T-helper 17 cell (primary cell): ENCODE measurements around the gene BCKDK. TPM values are rescaled to one million over a fixed set of nuclear protein-coding genes. Genes with fewer than 3 reads are reported as not detected.

Experiments used
- ATAC-seq: fragments of 150-1000 bp; cut with Tn5 transposase; 2 replicates; pipeline ENCODE4 v1.10.0; 2021; ENCODE audit warnings: mild to moderate bottlenecking, moderate library complexity
- DNase-seq, 3 donors: peaks; one replicate each; pipeline versions ENCODE4 v3.0.0 to v3.0.0-alpha.2; 2020 to 2021
- H3K9me3 ChIP-seq: one replicate; pipeline ENCODE4 v1.7.0; 2013; ENCODE audit warnings: low read length, mild to moderate bottlenecking; ENCODE audit not compliant: control insufficient read depth, poor library complexity, severe bottlenecking
- H3K27ac Mint-ChIP-seq: one replicate; pipeline ENCODE4 v1.8.0; 2022; ENCODE audit warnings: mild to moderate bottlenecking, moderate library complexity, mixed read lengths
- H3K27me3 Mint-ChIP-seq: one replicate; pipeline ENCODE4 v1.8.0; 2022; ENCODE audit warnings: mixed read lengths
- H3K36me3 Mint-ChIP-seq: one replicate; pipeline ENCODE4 v1.8.0; 2022; ENCODE audit warnings: low read depth, mixed read lengths
- H3K4me1 Mint-ChIP-seq: one replicate; pipeline ENCODE4 v1.8.0; 2022; ENCODE audit warnings: mild to moderate bottlenecking, mixed read lengths
- H3K4me3 Mint-ChIP-seq: one replicate; pipeline ENCODE4 v1.8.0; 2022; ENCODE audit warnings: mild to moderate bottlenecking, moderate library complexity, mixed read lengths
- total RNA-seq, 4 donors: library from RNA in 2 of 4; stranded (reverse) in 2 of 4; gene quantifications; one replicate each; pipeline ENCODE4 v1.2.3 and lab custom pipeline; 2022 to 2026

BCKDK gene
- total RNA-seq, 2 donors from 2014 or later, result 8.5 to 9.9 TPM

GRCh38 chr16:31074814-31075183 is 33.4 kb upstream of the BCKDK start:
- no peaks in the 10 kb centered on the region for H3K27me3 Mint-ChIP-seq
- peaks cover 26% of the 10 kb centered on the region for H3K4me1 Mint-ChIP-seq
- H3K9me3 ChIP-seq, result no peaks in the 10 kb centered on the region
- DNase-seq (no peak), ATAC-seq (no peak)
- peaks cover 4% of the 10 kb centered on the region for H3K36me3 Mint-ChIP-seq
- peak overlapping the region; percentile 100 for H3K27ac Mint-ChIP-seq
- peak overlapping the region; percentile 99 for H3K4me3 Mint-ChIP-seq

GRCh38 chr16:31076319-31076718 is 31.9 kb upstream of the BCKDK start:
- ATAC-seq, result no peak
- Mint-ChIP-seq H3K4me1 (peaks cover 26% of the 10 kb centered on the region), H3K4me3 (no peak overlapping the region), H3K27ac (no peak overlapping the region), H3K36me3 (peaks cover 4% of the 10 kb centered on the region), H3K27me3 (no peaks in the 10 kb centered on the region)
- DNase-seq, result no peak
- no peaks in the 10 kb centered on the region for H3K9me3 ChIP-seq

- no peak overlapping the region for H3K27ac Mint-ChIP-seq
- DNase-seq (no peak), ATAC-seq (no peak)
- H3K4me1 Mint-ChIP-seq, result peaks cover 22% of the 10 kb centered on the region
- no peak overlapping the region for H3K4me3 Mint-ChIP-seq
- peaks cover 4% of the 10 kb centered on the region for H3K36me3 Mint-ChIP-seq
- no peaks in the 10 kb centered on the region for H3K9me3 ChIP-seq
- no peaks in the 10 kb centered on the region for H3K27me3 Mint-ChIP-seq
Measured at GRCh38 chr16:31077024-31077423, 31.2 kb upstream of the BCKDK start.

GRCh38 chr16:31077592-31078396 is 30.4 kb upstream of the BCKDK start:
- DNase-seq, result no peak
- Mint-ChIP-seq H3K27me3 (no peaks in the 10 kb centered on the region), H3K4me3 (no peak overlapping the region), H3K27ac (no peak overlapping the region), H3K4me1 (peaks cover 20% of the 10 kb centered on the region), H3K36me3 (peaks cover 4% of the 10 kb centered on the region)
- no peak for ATAC-seq
- H3K9me3 ChIP-seq, result no peaks in the 10 kb centered on the region

GRCh38 chr16:31078597-31079341 is 29.4 kb upstream of the BCKDK start:
- Mint-ChIP-seq H3K27ac (no peak overlapping the region), H3K36me3 (peaks cover 2% of the 10 kb centered on the region), H3K4me3 (no peak overlapping the region), H3K4me1 (peaks cover 20% of the 10 kb centered on the region), H3K27me3 (no peaks in the 10 kb centered on the region)
- no peak for DNase-seq
- ATAC-seq, result no peak
- H3K9me3 ChIP-seq, result no peaks in the 10 kb centered on the region

- H3K36me3 Mint-ChIP-seq, result peaks cover 2% of the 10 kb centered on the region
- no peak overlapping the region for H3K27ac Mint-ChIP-seq
- H3K9me3 ChIP-seq, result no peaks in the 10 kb centered on the region
- ATAC-seq, result no peak
- no peaks in the 10 kb centered on the region for H3K27me3 Mint-ChIP-seq
- peak overlapping the region; percentile 72 for H3K4me3 Mint-ChIP-seq
- no peak for DNase-seq
- peaks cover 18% of the 10 kb centered on the region for H3K4me1 Mint-ChIP-seq
Measured at GRCh38 chr16:31079342-31079944, 28.7 kb upstream of the BCKDK start.

- Mint-ChIP-seq H3K27ac (no peak overlapping the region), H3K4me1 (peaks cover 11% of the 10 kb centered on the region), H3K36me3 (no peaks in the 10 kb centered on the region), H3K4me3 (no peak overlapping the region), H3K27me3 (no peaks in the 10 kb centered on the region)
- no peaks in the 10 kb centered on the region for H3K9me3 ChIP-seq
- DNase-seq (no peak), ATAC-seq (no peak)
Measured at GRCh38 chr16:31080035-31080629, 28.1 kb upstream of the BCKDK start.

GRCh38 chr16:31080756-31081419 is 27.3 kb upstream of the BCKDK start:
- H3K4me1 Mint-ChIP-seq, result peaks cover 11% of the 10 kb centered on the region
- no peaks in the 10 kb centered on the region for H3K27me3 Mint-ChIP-seq
- ATAC-seq (no peak), DNase-seq (no peak)
- no peak overlapping the region for H3K27ac Mint-ChIP-seq
- H3K36me3 Mint-ChIP-seq, result no peaks in the 10 kb centered on the region
- no peaks in the 10 kb centered on the region for H3K9me3 ChIP-seq
- H3K4me3 Mint-ChIP-seq, result no peak overlapping the region

GRCh38 chr16:31081428-31082351 is 26.5 kb upstream of the BCKDK start:
- peak overlapping the region; percentile 45 for H3K27ac Mint-ChIP-seq

GRCh38 chr16:31082368-31083045 is 25.7 kb upstream of the BCKDK start:
- no peaks in the 10 kb centered on the region for H3K9me3 ChIP-seq
- Mint-ChIP-seq H3K27ac (peak overlapping the region; percentile 45), H3K36me3 (peaks cover 2% of the 10 kb centered on the region), H3K27me3 (no peaks in the 10 kb centered on the region), H3K4me3 (no peak overlapping the region), H3K4me1 (peaks cover 11% of the 10 kb centered on the region)
- DNase-seq (no peak), ATAC-seq (no peak)

More at GRCh38 chr16:31081428-31082351, 26.5 kb upstream of the BCKDK start:
- Mint-ChIP-seq H3K4me1 (peaks cover 11% of the 10 kb centered on the region), H3K36me3 (peaks cover 2% of the 10 kb centered on the region), H3K4me3 (no peak overlapping the region), H3K27me3 (no peaks in the 10 kb centered on the region)
- DNase-seq, result no peak
- no peaks in the 10 kb centered on the region for H3K9me3 ChIP-seq
- ATAC-seq, result no peak

GRCh38 chr16:31083081-31083480 is 25.1 kb upstream of the BCKDK start:
- Mint-ChIP-seq H3K27me3 (no peaks in the 10 kb centered on the region), H3K36me3 (peaks cover 2% of the 10 kb centered on the region), H3K4me1 (peaks cover 8% of the 10 kb centered on the region), H3K4me3 (no peak overlapping the region), H3K27ac (no peak overlapping the region)
- DNase-seq (no peak), ATAC-seq (no peak)
- H3K9me3 ChIP-seq, result no peaks in the 10 kb centered on the region

GRCh38 chr16:31083556-31083955 is 24.6 kb upstream of the BCKDK start:
- ATAC-seq, result no peak
- Mint-ChIP-seq H3K36me3 (peaks cover 2% of the 10 kb centered on the region), H3K4me3 (no peak overlapping the region), H3K27ac (no peak overlapping the region), H3K4me1 (peaks cover 8% of the 10 kb centered on the region), H3K27me3 (no peaks in the 10 kb centered on the region)
- no peaks in the 10 kb centered on the region for H3K9me3 ChIP-seq
- DNase-seq, result no peak
